Measurements from ENCODE around the gene MAMLD1. TPM values are rescaled to one million over a fixed set of nuclear protein-coding genes. Genes with fewer than 3 reads are reported as not detected.

The MAMLD1 gene
- total RNA-seq, 1 donor from 2014 or later: 4.5 TPM

GRCh38 chrX:150451953-150452352 is 88.8 kb downstream of the MAMLD1 start:
- H3K27ac Mint-ChIP-seq (ENCODE audit: unreplicated experiment): peak overlapping the region; percentile 85
- H3K4me1 Mint-ChIP-seq: peaks cover 6% of the 10 kb centered on the region
- peaks cover 5% of the 10 kb centered on the region for H3K36me3 Mint-ChIP-seq (ENCODE audit: low read depth)
- H3K9me3 Mint-ChIP-seq: peaks cover 8% of the 10 kb centered on the region
- no peaks in the 10 kb centered on the region for H3K27me3 Mint-ChIP-seq (ENCODE audit: low read depth)
- no peak for DNase-seq (ENCODE audit: low read depth, low spot score)
- TF ChIP-seq CTCF (conservative IDR thresholded peaks at IDR 0.05): no peak
- H3K4me3 Mint-ChIP-seq: no peak overlapping the region

- H3K4me3 Mint-ChIP-seq: no peak overlapping the region
- peaks cover 5% of the 10 kb centered on the region for H3K36me3 Mint-ChIP-seq (ENCODE audit: low read depth)
- no peak for DNase-seq (ENCODE audit: low read depth, low spot score)
- no peaks in the 10 kb centered on the region for H3K27me3 Mint-ChIP-seq (ENCODE audit: low read depth)
- H3K4me1 Mint-ChIP-seq: peaks cover 6% of the 10 kb centered on the region
- H3K9me3 Mint-ChIP-seq: peaks cover 8% of the 10 kb centered on the region
- no peak overlapping the region for H3K27ac Mint-ChIP-seq (ENCODE audit: unreplicated experiment)
- TF ChIP-seq CTCF (conservative IDR thresholded peaks at IDR 0.05): no peak
Measured at GRCh38 chrX:150454083-150454482, 91.0 kb downstream of the MAMLD1 start.

GRCh38 chrX:150454508-150455214 is 91.5 kb downstream of the MAMLD1 start:
- Mint-ChIP-seq H3K4me3 (no peak overlapping the region), H3K36me3 (ENCODE audit: low read depth) (peaks cover 5% of the 10 kb centered on the region), H3K4me1 (peaks cover 6% of the 10 kb centered on the region), H3K9me3 (peaks cover 8% of the 10 kb centered on the region), H3K27me3 (ENCODE audit: low read depth) (no peaks in the 10 kb centered on the region), H3K27ac (ENCODE audit: unreplicated experiment) (no peak overlapping the region)
- no peak for TF ChIP-seq CTCF (conservative IDR thresholded peaks at IDR 0.05)
- DNase-seq (ENCODE audit: low read depth, low spot score): no peak

- no peak overlapping the region for H3K4me3 Mint-ChIP-seq
- H3K36me3 Mint-ChIP-seq (ENCODE audit: low read depth): peaks cover 5% of the 10 kb centered on the region
- TF ChIP-seq CTCF (conservative IDR thresholded peaks at IDR 0.05): no peak
- H3K27ac Mint-ChIP-seq (ENCODE audit: unreplicated experiment): no peak overlapping the region
- DNase-seq (ENCODE audit: low read depth, low spot score): no peak
- H3K9me3 Mint-ChIP-seq: peaks cover 8% of the 10 kb centered on the region
- H3K27me3 Mint-ChIP-seq (ENCODE audit: low read depth): no peaks in the 10 kb centered on the region
- peaks cover 6% of the 10 kb centered on the region for H3K4me1 Mint-ChIP-seq
Measured at GRCh38 chrX:150455215-150455608, 92.1 kb downstream of the MAMLD1 start.

- Mint-ChIP-seq H3K36me3 (ENCODE audit: low read depth) (peaks cover 5% of the 10 kb centered on the region), H3K27me3 (ENCODE audit: low read depth) (no peaks in the 10 kb centered on the region), H3K9me3 (peaks cover 8% of the 10 kb centered on the region), H3K4me3 (no peak overlapping the region), H3K4me1 (peaks cover 6% of the 10 kb centered on the region), H3K27ac (ENCODE audit: unreplicated experiment) (no peak overlapping the region)
- no peak for TF ChIP-seq CTCF (conservative IDR thresholded peaks at IDR 0.05)
- DNase-seq (ENCODE audit: low read depth, low spot score): no peak
Measured at GRCh38 chrX:150456466-150456865, 93.3 kb downstream of the MAMLD1 start.

Data from neural crest cell (in vitro differentiated cells).